Measurements from ENCODE around the gene SDC4. TPM values are rescaled to one million over a fixed set of nuclear protein-coding genes. Genes with fewer than 3 reads are reported as not detected.

Gene SDC4
- total RNA-seq, 1 experiment from 2014 or later: 242 TPM

- Histone ChIP-seq H3K36me3 (ENCODE audit: control insufficient read depth, insufficient read depth, low read length) (peaks cover 32% of the 10 kb centered on the region), H3K4me1 (peaks cover 17% of the 10 kb centered on the region), H3K4me3 (ENCODE audit: low read depth, low read length) (no peak overlapping the region), H3K9me3 (no peaks in the 10 kb centered on the region), H3K27me3 (replicated peaks; ENCODE audit: control insufficient read depth, insufficient read depth, low read length) (no peaks in the 10 kb centered on the region)
- H3K4me1 Mint-ChIP-seq (ENCODE audit: low read depth, unreplicated experiment): peaks cover 12% of the 10 kb centered on the region
- no peak overlapping the region for H3K4me3 Mint-ChIP-seq (ENCODE audit: unreplicated experiment)
- ChIA-PET POLR2A (no interaction called here), CTCF (interaction anchor here (1.5 kb wide), 1 partner anchor 108 kb away, joined by 3 read pairs; no protein-coding TSS in a partner anchor)
- no peak overlapping the region for H3K27ac Mint-ChIP-seq (ENCODE audit: unreplicated experiment)
- no TSS peak for BruUV-seq (replicated peaks)
- H3K27me3 Mint-ChIP-seq (ENCODE audit: insufficient read depth, unreplicated experiment): no peaks in the 10 kb centered on the region
- H3K9me3 Mint-ChIP-seq (ENCODE audit: unreplicated experiment): no peaks in the 10 kb centered on the region
- peaks cover 100% of the 10 kb centered on the region for H3K36me3 Mint-ChIP-seq (ENCODE audit: insufficient read depth, unreplicated experiment)
- TF ChIP-seq CTCF (IDR thresholded peaks at IDR 0.05; ENCODE audit: insufficient read depth in 1 of 2, low read depth in 1 of 2, low read length in 1 of 2, severe bottlenecking in 1 of 2, unreplicated experiment in 1 of 2): no peak
- intact Hi-C loops (cut with micrococcal nuclease; ENCODE audit: unreplicated experiment): no loop called here
- no peak for DNase-seq
Observed at GRCh38 chr20:45328451-45328850, 19.8 kb downstream of the SDC4 start.

GRCh38 chr20:45325371-45325770 is 22.9 kb downstream of the SDC4 start:
- Histone ChIP-seq H3K4me1 (peaks cover 8% of the 10 kb centered on the region; the same call in 1 of the 2 replicates), H3K27me3 (replicated peaks; ENCODE audit: control insufficient read depth, insufficient read depth, low read length) (no peaks in the 10 kb centered on the region), H3K36me3 (ENCODE audit: control insufficient read depth, insufficient read depth, low read length) (peaks cover 24% of the 10 kb centered on the region), H3K4me3 (ENCODE audit: low read depth, low read length) (no peak overlapping the region), H3K9me3 (no peaks in the 10 kb centered on the region)
- H3K4me1 Mint-ChIP-seq (ENCODE audit: low read depth, unreplicated experiment): no peaks in the 10 kb centered on the region
- peak overlapping the region; percentile 16 for H3K27ac Mint-ChIP-seq (ENCODE audit: unreplicated experiment)
- H3K27me3 Mint-ChIP-seq (ENCODE audit: insufficient read depth, unreplicated experiment): no peaks in the 10 kb centered on the region
- no TSS peak for BruUV-seq (replicated peaks)
- intact Hi-C loops (cut with micrococcal nuclease; ENCODE audit: unreplicated experiment): no loop called here
- TF ChIP-seq CTCF (IDR thresholded peaks at IDR 0.05; ENCODE audit: insufficient read depth in 1 of 2, low read depth in 1 of 2, low read length in 1 of 2, severe bottlenecking in 1 of 2, unreplicated experiment in 1 of 2): no peak
- H3K36me3 Mint-ChIP-seq (ENCODE audit: insufficient read depth, unreplicated experiment): peaks cover 69% of the 10 kb centered on the region
- POLR2A ChIA-PET: no interaction called here
- CTCF ChIA-PET: interaction anchor here (0.6 to 2.5 kb wide), 7 partner anchors 25 to 446 kb away, joined by 3 to 11 read pairs (median 5); partner anchors contain the start of gene SYS1
- no peaks in the 10 kb centered on the region for H3K9me3 Mint-ChIP-seq (ENCODE audit: unreplicated experiment)
- H3K4me3 Mint-ChIP-seq (ENCODE audit: unreplicated experiment): no peak overlapping the region
- no peak for DNase-seq

- no peaks in the 10 kb centered on the region for H3K9me3 ChIP-seq
- no peak for TF ChIP-seq CTCF (IDR thresholded peaks at IDR 0.05; ENCODE audit: insufficient read depth in 1 of 2, low read depth in 1 of 2, low read length in 1 of 2, severe bottlenecking in 1 of 2, unreplicated experiment in 1 of 2)
- Mint-ChIP-seq H3K27me3 (ENCODE audit: insufficient read depth, unreplicated experiment) (no peaks in the 10 kb centered on the region), H3K9me3 (ENCODE audit: unreplicated experiment) (no peaks in the 10 kb centered on the region), H3K4me1 (ENCODE audit: low read depth, unreplicated experiment) (no peaks in the 10 kb centered on the region), H3K27ac (ENCODE audit: unreplicated experiment) (peak overlapping the region; percentile 3), H3K36me3 (ENCODE audit: insufficient read depth, unreplicated experiment) (peaks cover 53% of the 10 kb centered on the region), H3K4me3 (ENCODE audit: unreplicated experiment) (no peak overlapping the region)
- H3K4me1 ChIP-seq: peaks cover 8% of the 10 kb centered on the region; the same call in 1 of the 2 replicates
- no TSS peak for BruUV-seq (replicated peaks)
- POLR2A ChIA-PET: interaction anchor here (0.5 to 1.5 kb wide), 7 partner anchors 20 to 115 kb away, joined by 3 to 21 read pairs (median 7); partner anchors contain the start of gene SYS1
- H3K4me3 ChIP-seq (ENCODE audit: low read depth, low read length): no peak overlapping the region
- H3K27me3 ChIP-seq (replicated peaks; ENCODE audit: control insufficient read depth, insufficient read depth, low read length): no peaks in the 10 kb centered on the region
- no peak for DNase-seq
- H3K36me3 ChIP-seq (ENCODE audit: control insufficient read depth, insufficient read depth, low read length): peaks cover 12% of the 10 kb centered on the region
- CTCF ChIA-PET: interaction anchor here (0.7 to 7.4 kb wide), 22 partner anchors 11 to 447 kb away, joined by 3 to 278 read pairs (median 11); partner anchors contain the start of genes PIGT, SYS1, WFDC10A and WFDC2
- intact Hi-C loops (cut with micrococcal nuclease; ENCODE audit: unreplicated experiment): loop anchor here (1.0 kb wide), 6 partner anchors 20 to 448 kb away; partner anchors contain the start of genes PIGT and SYS1
Observed at GRCh38 chr20:45323731-45324130, 24.5 kb downstream of the SDC4 start.

All from Caco-2 (cell line).